Uterus (tissue), 2 donors: ENCODE data around the gene UBXN2A.
"Not testable (repeated sequence)": the region's sequence is repeated elsewhere in the genome, so short reads cannot be mapped to it uniquely, and the experiment has no call there.

Experiments used
- POLR2A ChIP-seq, 2 donors: fragments of 450-650 bp; IDR thresholded peaks; one replicate each; pipeline ENCODE4 v1.6.1; 2016; ENCODE audit warnings: antibody characterized with exemption in 2 of 2, mild to moderate bottlenecking in 1 of 2, moderate library complexity in 1 of 2
- TF ChIP-seq, protein P1 (sequence below), 4 experiments: fragments of 200-600 bp in 2 of 4; fragments of 450-650 bp in 2 of 4; sonication (generic) in 2 of 4; IDR thresholded peaks; one replicate each; pipeline ENCODE4 v1.5.1; 2016 to 2019; ENCODE audit warnings: antibody characterized with exemption in 4 of 4, mild to moderate bottlenecking in 2 of 4, moderate library complexity in 1 of 4

DNA sequence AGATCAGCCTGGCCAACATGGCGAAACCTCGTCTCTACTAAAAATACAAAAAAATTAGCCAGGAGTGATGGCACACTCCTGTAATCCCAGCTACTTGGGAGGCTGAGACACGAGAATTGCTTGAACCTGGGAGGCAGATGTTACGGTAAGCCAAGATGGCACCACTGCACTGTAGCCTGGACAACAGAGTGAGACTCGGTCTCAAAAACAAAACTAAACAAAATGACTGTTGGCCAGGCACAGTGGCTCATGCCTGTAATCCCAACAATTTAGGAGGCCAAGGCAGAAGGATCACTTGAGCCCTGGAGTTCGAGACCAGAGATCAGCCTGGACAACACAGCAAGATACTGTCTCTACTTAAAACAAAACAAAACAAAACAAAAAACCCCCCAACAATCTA, 102.9 kb downstream of the UBXN2A start:
- not testable (repeated sequence) for TF ChIP-seq POLR2A (IDR thresholded peaks at IDR 0.05)
- TF ChIP-seq, protein P1, sequence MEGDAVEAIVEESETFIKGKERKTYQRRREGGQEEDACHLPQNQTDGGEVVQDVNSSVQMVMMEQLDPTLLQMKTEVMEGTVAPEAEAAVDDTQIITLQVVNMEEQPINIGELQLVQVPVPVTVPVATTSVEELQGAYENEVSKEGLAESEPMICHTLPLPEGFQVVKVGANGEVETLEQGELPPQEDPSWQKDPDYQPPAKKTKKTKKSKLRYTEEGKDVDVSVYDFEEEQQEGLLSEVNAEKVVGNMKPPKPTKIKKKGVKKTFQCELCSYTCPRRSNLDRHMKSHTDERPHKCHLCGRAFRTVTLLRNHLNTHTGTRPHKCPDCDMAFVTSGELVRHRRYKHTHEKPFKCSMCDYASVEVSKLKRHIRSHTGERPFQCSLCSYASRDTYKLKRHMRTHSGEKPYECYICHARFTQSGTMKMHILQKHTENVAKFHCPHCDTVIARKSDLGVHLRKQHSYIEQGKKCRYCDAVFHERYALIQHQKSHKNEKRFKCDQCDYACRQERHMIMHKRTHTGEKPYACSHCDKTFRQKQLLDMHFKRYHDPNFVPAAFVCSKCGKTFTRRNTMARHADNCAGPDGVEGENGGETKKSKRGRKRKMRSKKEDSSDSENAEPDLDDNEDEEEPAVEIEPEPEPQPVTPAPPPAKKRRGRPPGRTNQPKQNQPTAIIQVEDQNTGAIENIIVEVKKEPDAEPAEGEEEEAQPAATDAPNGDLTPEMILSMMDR (IDR thresholded peaks at IDR 0.05) = not testable (repeated sequence)
